NCI-H1694 (cell line): ENCODE results near the gene SPRR1B.
"Not testable (repeated sequence)": the region's sequence is repeated elsewhere in the genome, so short reads cannot be mapped to it uniquely, and the experiment has no call there.

ENCODE experiments used
- DNase-seq: peaks from one replicate; lab custom pipeline; 2025; lab: John Stamatoyannopoulos, UW

Gene SPRR1B, protein sequence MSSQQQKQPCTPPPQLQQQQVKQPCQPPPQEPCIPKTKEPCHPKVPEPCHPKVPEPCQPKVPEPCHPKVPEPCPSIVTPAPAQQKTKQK

DNA sequence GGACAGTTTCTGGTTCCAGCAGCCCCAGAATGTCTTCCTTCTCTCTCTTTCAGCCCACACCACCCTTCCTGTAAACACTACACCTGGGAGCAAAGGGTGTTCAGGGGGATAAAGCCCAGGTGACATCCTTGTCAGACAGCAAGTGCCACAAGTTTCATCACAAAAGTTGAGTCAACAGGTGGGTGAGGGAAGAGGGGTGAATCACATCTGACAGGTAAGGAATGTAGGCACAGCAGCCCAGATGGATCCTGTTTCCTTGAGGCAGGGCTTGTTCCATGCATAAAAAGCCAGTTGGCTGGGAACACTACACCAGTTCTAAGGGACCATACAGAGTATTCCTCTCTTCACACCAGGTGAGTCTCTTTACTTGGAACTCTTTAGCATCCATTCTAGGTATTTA is at the start of gene SPRR1B:
TSS of gene SPRR1B (plus strand) at position 309 of the 400 bp plus-strand sequence. CDS start 1,143 bp downstream, outside the sequence.
- DNase-seq: no peak

DNA sequence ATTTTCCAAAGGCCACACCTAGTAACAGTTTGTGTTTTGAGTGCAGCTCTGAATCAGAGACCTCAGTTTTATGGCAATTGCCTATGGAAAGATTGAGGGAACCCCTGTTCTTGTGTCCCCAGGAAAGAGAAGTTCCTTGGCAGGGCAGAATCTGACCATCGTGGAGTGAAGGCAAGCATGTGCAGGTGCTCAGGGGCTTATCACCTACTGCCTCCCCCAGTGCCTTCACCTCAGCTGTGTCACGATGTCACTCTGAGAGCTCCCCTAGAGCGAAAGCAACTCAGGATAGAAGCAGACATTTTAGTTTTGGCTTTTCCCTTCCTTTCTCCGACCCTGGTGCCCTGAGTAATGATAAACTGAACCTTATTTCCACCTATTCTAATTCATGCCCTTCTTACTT is 48.9 kb upstream of the SPRR1B start:
- DNase-seq: no peak

DNA sequence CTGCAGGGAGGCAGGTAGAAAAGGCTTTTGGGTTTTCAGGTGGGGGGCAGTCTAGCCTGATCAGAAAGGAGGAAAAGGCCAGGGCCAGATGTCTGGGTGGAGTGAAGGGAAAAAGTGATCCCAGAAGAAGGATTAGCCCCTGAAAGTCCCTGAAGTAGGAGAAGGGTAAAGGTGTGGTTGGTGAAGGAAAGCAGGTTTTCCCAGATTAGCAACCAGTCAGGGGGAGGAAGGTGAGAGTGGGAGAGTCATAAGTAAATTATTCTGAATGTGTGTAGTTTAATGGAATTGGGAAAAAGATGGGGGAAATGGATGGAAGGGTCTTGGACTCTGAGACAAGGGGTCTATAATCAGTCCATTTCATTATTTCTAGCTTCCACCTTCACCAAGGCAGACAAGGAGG is 47.8 kb upstream of the SPRR1B start:
- DNase-seq: no peak

DNA sequence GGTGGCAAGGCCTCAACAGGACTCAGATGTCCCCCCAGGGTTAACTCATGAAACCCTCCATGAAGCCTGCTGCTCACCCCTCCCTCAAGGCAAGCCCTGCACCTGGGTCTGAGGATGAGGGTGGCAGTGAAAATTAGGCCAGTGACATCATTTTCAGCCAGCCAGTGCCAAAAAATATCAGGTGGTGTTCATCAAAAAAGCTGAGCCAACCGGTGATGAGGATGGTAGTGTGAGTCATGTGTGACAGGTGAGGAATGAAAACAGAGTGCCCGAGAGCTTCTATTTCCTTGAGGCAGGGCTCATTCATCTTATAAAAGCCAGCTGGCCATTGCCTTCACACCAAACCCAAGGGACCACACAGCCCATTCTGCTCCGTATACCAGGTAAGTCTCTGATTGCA is 47.3 kb upstream of the SPRR1B start, which contains the start of gene SPRR1A:
TSS of gene SPRR1A (plus strand) at position 339 of the 400 bp plus-strand sequence. CDS start 1,150 bp downstream, outside the sequence.
- DNase-seq: no peak

DNA sequence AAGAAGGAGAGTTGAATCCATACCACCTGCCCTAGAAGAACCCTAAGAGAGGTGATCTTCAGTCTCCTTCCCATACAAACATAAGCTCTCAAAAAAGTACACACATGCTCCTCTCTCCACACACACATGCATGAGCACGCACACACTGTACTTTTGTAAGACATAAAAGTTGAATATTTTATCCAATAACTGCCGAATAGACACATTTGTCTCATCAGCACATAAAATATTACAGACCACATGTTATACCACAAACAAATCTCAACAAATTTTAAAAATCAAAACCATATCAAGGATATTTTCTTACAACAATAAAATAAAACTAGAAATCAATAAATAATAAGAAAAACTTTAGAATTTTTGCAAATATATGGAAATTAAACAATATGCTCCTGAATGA is 44.4 kb upstream of the SPRR1B start:
- no peak for DNase-seq

DNA sequence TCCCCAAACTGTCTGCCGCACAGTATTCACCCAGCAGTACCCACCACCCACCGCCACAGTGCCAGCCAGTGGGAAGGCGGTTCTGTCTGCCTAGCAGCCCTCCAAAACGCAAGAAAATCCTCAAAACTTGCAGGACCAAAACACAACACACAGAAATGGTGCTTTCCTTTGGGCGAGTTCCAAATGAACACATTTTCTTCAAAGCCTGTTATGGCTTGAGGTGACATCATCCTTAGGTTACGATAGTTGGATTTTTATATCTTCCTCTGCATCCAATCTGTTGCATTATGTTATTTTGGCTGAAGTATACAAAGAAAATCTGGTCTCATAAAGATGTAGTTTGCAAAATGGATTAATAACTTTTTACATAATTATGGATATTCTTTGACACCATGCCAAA is 37.8 kb upstream of the SPRR1B start:
- no peak for DNase-seq

DNA sequence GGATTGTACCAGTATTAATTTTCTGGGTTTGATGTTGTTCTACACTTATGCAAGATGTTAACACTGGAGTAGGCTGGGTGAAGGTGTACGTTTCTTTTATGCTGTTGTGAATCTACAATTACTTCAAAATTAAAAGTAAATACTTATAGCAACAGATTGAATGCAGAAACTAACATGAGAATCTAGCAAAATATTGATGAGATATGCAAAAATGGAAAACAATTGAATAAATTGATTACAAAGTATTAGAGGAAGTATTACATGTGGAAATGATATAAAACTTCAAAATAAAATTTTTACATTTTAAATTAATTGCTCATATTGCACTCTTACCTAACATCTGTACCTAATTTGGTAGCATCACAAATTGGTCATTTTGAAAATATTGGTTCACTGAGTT is 35.2 kb upstream of the SPRR1B start:
- DNase-seq: no peak

DNA sequence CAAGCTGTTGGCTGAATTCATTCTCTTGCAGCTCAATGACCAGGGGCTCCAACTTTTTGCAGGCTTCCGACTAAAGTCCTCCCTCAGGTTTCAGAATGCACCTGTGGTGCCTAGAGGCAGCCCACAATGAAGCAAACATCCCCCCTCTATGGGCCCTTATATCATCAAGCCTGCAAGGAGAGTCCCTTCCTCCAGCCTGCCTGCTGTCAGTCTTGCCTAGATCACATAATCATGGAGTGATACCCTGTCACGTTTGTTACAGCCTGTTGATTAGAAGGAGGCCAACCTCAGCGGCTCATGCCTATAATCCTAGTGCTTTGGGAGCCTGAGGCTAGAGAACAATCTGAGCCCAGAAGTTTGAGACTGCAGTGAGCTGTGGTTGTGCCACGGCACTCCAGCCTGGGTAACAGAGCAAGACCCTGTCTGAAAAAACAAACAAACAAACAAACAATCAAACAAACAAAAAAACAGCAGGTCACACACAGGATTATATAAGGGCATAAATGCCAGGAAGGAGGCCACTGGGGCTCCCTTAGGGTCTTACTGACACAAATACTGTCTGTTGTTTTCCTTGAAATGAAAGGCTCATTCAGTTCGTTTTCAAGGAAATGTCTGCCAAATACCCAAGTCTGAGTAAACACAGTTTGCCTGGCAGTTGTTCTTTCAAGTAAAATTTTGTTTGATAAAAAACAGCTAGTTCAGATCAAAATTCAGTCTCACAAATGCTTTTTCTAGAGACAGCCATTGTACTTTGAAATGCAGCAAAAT is 34.2 kb upstream of the SPRR1B start:
- DNase-seq: no peak

DNA sequence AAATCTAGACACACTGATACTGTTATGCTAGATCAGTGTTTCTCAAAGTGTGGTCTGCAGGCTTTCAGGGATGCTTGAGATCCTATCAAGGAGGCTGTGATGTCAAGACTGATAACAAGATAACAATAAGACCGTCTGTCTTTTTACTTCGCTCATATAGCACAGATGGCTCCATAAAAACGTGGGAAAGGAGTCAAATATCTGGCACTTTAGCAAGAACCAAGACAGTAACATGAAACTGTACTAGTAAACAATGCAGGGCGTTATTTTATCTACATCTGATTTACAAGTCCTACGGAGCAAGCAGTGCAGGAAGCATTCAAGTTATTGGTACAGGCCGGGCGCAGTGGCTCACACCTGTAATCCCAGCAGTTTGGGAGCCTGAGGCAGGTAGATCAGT is 33.1 kb upstream of the SPRR1B start:
- no peak for DNase-seq

DNA sequence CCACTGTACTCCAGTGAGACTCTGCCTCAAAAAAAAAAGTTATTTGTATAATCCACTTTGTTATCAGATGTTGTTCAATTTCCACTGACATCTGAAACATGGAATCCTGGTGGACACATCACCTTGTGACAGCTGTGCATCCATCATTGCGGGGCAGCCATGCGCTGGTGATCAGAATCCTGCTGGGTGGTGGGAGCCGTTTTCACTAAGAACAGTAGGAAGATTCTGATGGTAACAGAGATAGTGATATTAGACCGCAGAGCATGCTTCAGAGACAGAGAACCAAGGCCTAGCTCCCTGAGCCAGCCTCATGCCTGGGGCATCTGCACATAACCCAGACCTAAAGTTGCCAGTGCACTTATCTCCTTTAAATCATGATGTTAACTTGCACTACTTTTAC is 32.5 kb upstream of the SPRR1B start:
- DNase-seq: no peak

DNA sequence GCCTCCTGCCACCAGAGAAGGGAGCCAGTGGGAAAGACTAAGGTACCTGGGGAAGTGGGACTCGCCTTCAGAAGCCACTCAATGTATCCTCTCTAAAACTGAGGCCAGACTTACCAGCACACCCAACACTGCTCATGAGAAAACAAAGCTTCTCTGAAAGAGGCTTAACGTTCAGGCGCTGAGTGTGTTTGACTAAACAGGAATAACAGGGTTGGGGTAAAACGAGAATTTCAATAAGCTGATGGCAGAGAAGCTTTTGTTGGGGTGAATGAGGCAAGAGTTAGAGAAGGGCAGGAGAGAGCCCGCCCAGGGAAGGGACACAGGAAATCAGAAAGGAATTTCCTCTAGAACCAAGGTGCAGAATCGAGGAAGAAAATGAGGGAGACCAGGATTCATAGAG is 31.2 kb upstream of the SPRR1B start:
- no peak for DNase-seq

DNA sequence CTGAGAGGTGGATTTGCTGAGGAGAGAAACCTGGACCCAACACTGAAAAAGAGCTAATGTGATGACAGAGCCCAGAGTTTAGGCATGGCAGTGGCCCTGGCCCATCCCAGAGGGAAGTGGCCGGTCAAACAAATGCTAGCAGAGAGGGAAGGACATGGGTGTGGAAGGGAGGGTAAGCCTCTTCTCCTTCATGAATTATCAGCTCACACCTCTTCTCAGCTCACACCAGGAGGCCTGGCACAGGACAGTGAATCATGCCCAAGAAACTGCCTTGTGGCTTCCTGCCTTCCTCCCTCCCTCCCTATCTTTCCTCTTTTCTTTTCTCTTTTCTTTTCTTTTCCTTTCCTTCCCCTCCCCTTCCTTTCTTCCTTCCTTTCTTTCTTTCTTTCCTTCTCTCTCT is 30.7 kb upstream of the SPRR1B start:
- DNase-seq: no peak

DNA sequence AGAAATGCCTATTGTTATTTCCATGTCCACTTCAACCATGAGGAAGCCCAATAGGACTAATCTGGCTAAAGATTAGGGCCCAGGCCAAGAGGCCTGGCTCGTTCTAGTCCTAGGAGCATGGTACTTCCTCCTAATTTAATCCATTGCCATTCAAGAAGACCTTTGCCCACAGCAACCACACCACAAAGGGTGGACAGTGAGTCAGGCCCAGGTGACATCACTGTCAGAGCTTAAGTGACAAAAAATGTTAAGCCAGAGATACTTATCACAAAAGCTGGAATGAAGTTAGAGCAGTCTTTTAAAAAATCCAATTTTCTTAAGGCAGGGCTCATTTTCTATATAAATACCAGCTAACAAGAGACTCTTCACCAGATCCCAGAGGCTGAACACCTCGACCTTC is 29.6 kb upstream of the SPRR1B start, which contains the start of gene SPRR3:
TSS of gene SPRR3 (plus strand) at position 368 of the 400 bp plus-strand sequence. CDS start 1,272 bp downstream, outside the sequence.
- no peak for DNase-seq

DNA sequence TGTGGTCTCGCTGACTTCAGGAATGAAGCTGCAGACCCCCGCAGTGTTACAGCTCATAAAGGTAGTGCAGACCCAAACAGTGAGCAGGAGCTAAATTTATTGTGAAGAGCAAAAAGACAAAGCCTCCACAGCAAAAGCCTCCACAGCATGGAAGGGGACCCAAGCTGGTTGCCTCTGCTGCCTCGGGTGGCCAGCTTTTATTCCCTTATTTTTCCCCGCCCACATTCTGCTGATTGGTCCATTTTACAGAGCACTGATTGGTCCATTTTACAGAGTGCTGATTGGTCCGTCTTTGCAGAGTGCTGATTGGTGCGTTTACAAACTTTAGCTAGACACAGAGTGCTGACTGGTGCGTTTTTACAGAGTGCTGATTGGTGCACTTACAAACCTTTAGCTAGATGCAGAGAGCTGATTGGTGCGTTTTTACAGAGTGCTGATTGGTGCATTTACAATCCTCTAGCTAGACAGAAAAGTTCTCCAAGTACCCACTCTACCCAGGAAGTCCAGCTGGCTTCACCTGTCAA is 19.7 kb upstream of the SPRR1B start:
- DNase-seq: not testable (repeated sequence)

DNA sequence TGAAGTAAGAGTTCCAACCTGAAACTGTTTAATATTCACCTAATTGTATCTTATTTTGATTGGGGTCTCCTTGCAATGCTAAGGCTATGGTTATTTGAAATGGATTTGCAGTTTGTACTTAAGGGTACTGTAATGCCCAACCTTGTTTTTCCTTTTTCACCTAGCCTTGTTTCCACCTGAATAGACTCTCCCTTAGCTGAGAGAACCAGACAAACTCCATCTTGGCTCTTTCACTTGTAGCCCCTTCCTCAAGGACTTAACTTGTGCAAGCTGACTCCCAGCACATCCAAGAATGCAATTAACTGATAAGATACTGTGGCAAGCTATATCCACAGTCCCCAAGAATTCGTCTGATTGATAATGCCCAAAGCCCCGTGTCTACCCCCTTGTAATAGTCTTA is 9.2 kb upstream of the SPRR1B start:
- not testable (repeated sequence) for DNase-seq

DNA sequence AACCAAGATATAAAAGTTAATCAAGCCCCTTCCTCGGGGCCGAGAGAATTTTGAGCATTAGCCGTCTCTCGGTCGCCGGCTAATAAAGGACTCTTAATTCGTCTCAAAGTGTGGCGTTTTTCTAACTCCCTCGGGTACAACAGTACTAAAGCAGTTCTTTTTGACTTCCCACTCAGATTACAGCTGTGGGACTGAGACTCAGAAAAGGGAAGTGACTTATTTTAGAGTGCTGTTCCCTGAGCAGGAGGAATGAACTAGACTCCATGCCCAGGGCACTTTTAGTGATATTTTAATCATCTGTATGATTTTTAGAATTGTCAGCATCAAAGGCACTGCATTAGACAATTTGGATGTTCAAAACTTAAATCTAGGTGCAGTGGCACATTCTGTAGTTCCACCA is 8.7 kb upstream of the SPRR1B start:
- not testable (repeated sequence) for DNase-seq

DNA sequence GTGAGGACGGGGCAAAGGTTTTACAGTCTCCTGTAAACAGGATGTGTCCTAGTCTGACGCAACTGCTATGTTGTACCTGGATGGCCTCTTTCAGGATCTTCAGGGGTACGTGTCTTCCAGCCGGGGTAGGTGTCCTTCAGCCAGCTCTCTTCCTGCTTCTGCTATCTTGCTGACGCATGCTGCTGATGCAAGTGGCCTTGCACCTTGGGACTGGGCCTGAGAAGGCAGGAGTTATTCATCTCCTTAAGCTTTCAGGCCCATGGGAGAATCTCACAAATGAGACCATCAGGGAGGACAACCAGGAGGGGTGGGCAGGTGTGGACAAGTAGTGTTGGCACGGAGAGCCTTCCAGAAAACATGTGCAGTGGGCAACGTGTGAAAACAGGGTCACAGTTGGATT is 7.9 kb upstream of the SPRR1B start:
- DNase-seq: no peak

DNA sequence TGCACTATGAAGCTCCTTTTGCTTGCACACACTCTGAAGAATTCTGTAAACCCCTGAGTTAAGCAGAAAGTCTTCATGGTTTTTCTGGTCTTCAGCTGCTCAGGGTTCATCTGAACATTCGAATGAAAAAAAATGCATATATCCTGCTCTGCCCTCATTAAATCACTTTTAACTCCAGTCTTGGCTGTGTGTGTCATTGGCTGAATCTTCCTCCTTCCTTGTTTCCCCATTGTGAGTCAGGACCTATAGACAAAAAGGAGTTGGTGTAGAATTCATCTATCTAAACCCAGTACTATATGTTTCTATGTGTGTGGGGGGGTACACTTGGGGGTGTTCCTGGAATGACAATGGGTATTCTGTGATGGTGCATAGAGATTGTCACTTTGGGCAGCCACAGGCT is 6.6 kb upstream of the SPRR1B start:
- no peak for DNase-seq

DNA sequence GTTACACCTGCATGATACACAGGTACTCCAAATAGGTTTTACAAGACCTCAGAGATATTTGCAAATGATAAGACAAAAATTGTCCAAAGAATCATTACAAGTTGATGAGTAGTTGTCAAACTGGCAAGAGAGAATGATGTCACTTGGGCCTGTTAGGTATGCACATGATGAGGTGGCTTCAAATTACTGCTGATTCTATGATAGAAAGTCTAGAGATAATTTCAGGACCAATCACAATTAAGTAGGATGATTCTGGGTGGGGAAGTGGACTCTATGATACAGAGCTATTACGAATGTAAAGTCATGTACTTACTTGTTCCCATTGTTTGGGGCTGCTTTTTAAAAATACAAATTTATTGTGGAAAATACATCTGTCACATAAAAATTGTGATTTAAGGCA is 5.2 kb upstream of the SPRR1B start:
- DNase-seq: no peak

DNA sequence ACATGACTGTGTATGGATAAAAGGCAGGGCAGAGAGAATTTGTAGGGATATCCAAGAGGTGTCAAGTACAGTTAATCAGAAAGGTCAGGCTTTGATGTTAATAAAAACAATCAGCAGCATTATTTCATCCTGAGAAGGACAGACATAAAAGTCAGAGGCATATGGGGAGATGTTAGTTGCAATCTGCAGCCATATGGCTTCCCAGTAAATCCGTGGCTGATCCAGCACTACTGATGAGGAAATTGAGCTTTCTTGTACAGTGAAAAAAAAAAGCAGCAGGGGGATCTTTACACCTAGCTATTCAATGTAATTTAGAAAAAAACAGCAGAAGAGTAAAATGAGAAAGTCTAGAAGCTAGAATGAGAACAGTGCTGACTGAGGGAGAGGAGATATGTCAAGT is 2.2 kb upstream of the SPRR1B start:
- DNase-seq: no peak

DNA sequence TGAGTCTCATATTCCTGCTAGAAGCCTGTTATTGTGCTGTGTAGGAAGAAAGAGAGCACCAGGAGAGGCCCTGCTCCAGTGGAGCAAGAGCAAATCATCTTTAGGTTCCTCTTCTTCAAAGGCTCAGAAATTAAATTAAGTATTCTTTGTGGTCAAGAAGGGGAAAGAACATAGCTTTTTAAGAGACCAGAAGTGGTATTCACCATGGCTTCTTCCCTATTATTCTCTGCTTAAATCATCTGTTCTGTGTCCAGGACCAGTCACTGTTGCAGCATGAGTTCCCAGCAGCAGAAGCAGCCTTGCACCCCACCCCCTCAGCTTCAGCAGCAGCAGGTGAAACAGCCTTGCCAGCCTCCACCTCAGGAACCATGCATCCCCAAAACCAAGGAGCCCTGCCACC is 1.1 kb downstream of the SPRR1B start:
- DNase-seq: no peak

DNA sequence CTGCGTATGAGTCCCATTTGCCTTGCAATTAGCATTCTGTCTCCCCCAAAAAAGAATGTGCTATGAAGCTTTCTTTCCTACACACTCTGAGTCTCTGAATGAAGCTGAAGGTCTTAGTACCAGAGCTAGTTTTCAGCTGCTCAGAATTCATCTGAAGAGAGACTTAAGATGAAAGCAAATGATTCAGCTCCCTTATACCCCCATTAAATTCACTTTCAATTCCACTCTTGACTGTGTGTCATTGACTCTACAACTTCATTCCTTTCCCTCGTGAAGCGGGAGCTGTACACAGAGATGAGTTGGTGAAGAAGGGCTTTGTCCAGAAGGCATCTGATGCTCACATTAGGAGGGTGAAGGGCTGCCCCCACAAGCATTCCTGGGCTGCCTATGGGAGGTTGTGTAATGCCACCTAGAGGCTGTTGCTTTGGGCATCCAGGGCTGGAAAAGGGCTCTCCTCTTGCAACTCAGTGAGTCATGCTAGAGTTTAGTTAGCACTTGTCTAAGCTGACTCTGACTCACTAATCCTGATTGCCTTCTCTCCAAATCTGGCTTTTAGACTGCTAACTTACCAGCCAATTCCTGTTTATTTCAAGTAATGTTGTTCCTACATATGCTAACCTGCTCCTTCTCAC is 1.8 kb downstream of the SPRR1B start:
- DNase-seq: no peak

DNA sequence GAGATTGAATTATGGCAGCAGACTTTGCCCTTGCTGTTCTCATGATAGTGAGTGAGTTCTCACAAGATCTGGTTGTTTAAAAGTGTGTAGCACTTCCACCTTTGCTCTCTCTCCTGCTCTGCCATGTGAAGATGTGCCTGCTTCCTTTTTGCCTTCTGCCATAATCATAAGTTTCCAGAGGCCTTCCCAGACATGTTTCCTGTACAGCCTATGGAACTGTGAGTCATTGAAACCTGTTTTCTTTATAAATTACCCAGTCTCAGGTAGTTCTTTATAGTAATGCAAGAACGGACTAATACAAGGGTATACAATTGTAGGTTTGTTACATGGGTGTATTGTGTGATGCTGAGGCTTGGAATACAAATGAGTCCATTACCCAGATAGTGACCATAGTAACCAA is 4.2 kb downstream of the SPRR1B start:
- DNase-seq: no peak
